WTC11 (cell line): ENCODE data around the gene MOB3C. TPM values are rescaled to one million over a fixed set of nuclear protein-coding genes. Genes with fewer than 3 reads are reported as not detected.

Experiments
- ATAC-seq: fragments of 200-7000 bp; cut with Tn5 transposase; 2 replicates; pipeline ENCODE4 v1.10.0; 2021; ENCODE audit warnings: mild to moderate bottlenecking, moderate library complexity
- CTCF ChIA-PET: fragments of 300-600 bp; sonication (Branson Sonifier 250); formaldehyde crosslinking; loops from one replicate; lab custom pipeline; 2021; ENCODE audit warnings: antibody characterized with exemption; lab: Charles Lee
- POLR2A ChIA-PET: fragments of 350-600 bp; sonication (Branson Sonifier 250); formaldehyde crosslinking; loops from one replicate; lab custom pipeline; 2021; ENCODE audit warnings: antibody characterized with exemption; lab: Charles Lee
- DNase-seq: peaks from one replicate; pipeline ENCODE4 v3.0.0; 2021; ENCODE audit warnings: low spot score
- H3K27ac Mint-ChIP-seq: 2 replicates; pipeline ENCODE4 v1.8.0; 2021; ENCODE audit warnings: mixed read lengths
- H3K27me3 Mint-ChIP-seq: 2 replicates; pipeline ENCODE4 v1.8.0; 2021; ENCODE audit warnings: low read depth, mild to moderate bottlenecking, moderate library complexity, mixed read lengths
- H3K36me3 Mint-ChIP-seq: 2 replicates; pipeline ENCODE4 v1.8.0; 2021; ENCODE audit warnings: mixed read lengths
- H3K4me1 Mint-ChIP-seq: 2 replicates; pipeline ENCODE4 v1.8.0; 2022; ENCODE audit warnings: mixed read lengths
- H3K4me3 Mint-ChIP-seq: 2 replicates; pipeline ENCODE4 v1.8.0; 2021; ENCODE audit warnings: mild to moderate bottlenecking, moderate library complexity, mixed read lengths
- H3K9me3 Mint-ChIP-seq: 2 replicates; pipeline ENCODE4 v1.8.0; 2021; ENCODE audit warnings: mixed read lengths
- FOXJ3 ChIP-seq: sonication (generic); formaldehyde crosslinking; IDR thresholded peaks from 2 replicates; pipeline ENCODE4 v1.9.0; 2021; ENCODE audit warnings: missing genetic modification reagents, mild to moderate bottlenecking, borderline replicate concordance
- GABPB1 ChIP-seq: sonication (generic); formaldehyde crosslinking; IDR thresholded peaks from 2 replicates; pipeline ENCODE4 v1.8.1; 2023; ENCODE audit warnings: mild to moderate bottlenecking, missing genetic modification reagents
- JAZF1 ChIP-seq: fragments of 250-450 bp; sonication (Bioruptor Pico); IDR thresholded peaks from 2 replicates; pipeline ENCODE4 v1.9.0; 2021; ENCODE audit warnings: moderate library complexity, mild to moderate bottlenecking, inconsistent platforms
- MXD4 ChIP-seq: fragments of 250-450 bp; sonication (Bioruptor Pico); IDR thresholded peaks from 2 replicates; pipeline ENCODE4 v1.8.0; 2021; ENCODE audit warnings: mild to moderate bottlenecking, moderate library complexity, borderline replicate concordance
- MYBL2 ChIP-seq: sonication (generic); formaldehyde crosslinking; IDR thresholded peaks from 2 replicates; pipeline ENCODE4 v1.8.1; 2023; ENCODE audit warnings: mild to moderate bottlenecking, moderate library complexity, missing genetic modification reagents
- PRRX2 ChIP-seq: fragments of 250-450 bp; sonication (Bioruptor Pico); IDR thresholded peaks from 2 replicates; pipeline ENCODE4 v1.8.0; 2021; ENCODE audit warnings: mild to moderate bottlenecking
- SP1 ChIP-seq: sonication (generic); formaldehyde crosslinking; conservative IDR thresholded peaks from 2 replicates; pipeline ENCODE4 v1.8.1; 2022; ENCODE audit warnings: missing genetic modification reagents
- TEAD1 ChIP-seq: sonication (generic); formaldehyde crosslinking; IDR thresholded peaks from 2 replicates; pipeline ENCODE4 v1.8.0; 2022; ENCODE audit warnings: mild to moderate bottlenecking, missing genetic modification reagents
- ZNF281 ChIP-seq: sonication (generic); formaldehyde crosslinking; IDR thresholded peaks from 2 replicates; pipeline ENCODE4 v1.8.0; 2023; ENCODE audit warnings: mild to moderate bottlenecking, missing genetic modification reagents
- ZNF396 ChIP-seq: fragments of 250-450 bp; sonication (Bioruptor Pico); IDR thresholded peaks from 2 replicates; pipeline ENCODE4 v1.8.0; 2021; ENCODE audit warnings: mild to moderate bottlenecking, moderate library complexity, borderline replicate concordance
- ZNF416 ChIP-seq: fragments of 250-450 bp; sonication (Bioruptor Pico); IDR thresholded peaks from 2 replicates; pipeline ENCODE4 v1.9.0; 2021; ENCODE audit warnings: mild to moderate bottlenecking, inconsistent platforms
- ZNF425 ChIP-seq: fragments of 250-450 bp; sonication (Bioruptor Pico); conservative IDR thresholded peaks from 2 replicates; pipeline ENCODE4 v1.9.0; 2021; ENCODE audit warnings: mild to moderate bottlenecking
- total RNA-seq: library from RNA; stranded (reverse); gene quantifications from 3 replicates; pipeline ENCODE4 v1.2.3, GENCODE V29; 2021
- TF ChIP-seq, protein P1 (sequence below): sonication (generic); formaldehyde crosslinking; IDR thresholded peaks from 2 replicates; pipeline ENCODE4 v1.8.0; 2022; ENCODE audit warnings: mild to moderate bottlenecking, missing genetic modification reagents
- TF ChIP-seq, protein P2 (sequence below): fragments of 250-450 bp; sonication (Bioruptor Pico); IDR thresholded peaks from 2 replicates; pipeline ENCODE4 v1.9.0; 2021; ENCODE audit warnings: mild to moderate bottlenecking
- TF ChIP-seq, protein P3 (sequence below): sonication (generic); formaldehyde crosslinking; IDR thresholded peaks from 2 replicates; pipeline ENCODE4 v1.8.0; 2023; ENCODE audit warnings: missing genetic modification reagents, mild to moderate bottlenecking, borderline replicate concordance

The MOB3C gene
- total RNA-seq, 1 experiment from 2014 or later: 3.1 TPM

GRCh38 chr1:46649764-46650163, 33.2 kb upstream of the MOB3C start:
- Mint-ChIP-seq H3K9me3 (peaks cover 25% of the 10 kb centered on the region), H3K36me3 (peaks cover 55% of the 10 kb centered on the region)

GRCh38 chr1:46647611-46648010, 31.0 kb upstream of the MOB3C start:
- ChIA-PET CTCF (no interaction called here), POLR2A (no interaction called here)
- H3K27ac Mint-ChIP-seq: no peak overlapping the region
- ATAC-seq: no peak
- no peaks in the 10 kb centered on the region for H3K27me3 Mint-ChIP-seq
- H3K9me3 Mint-ChIP-seq: peaks cover 23% of the 10 kb centered on the region
- no peak for DNase-seq
- H3K4me1 Mint-ChIP-seq: no peaks in the 10 kb centered on the region
- H3K36me3 Mint-ChIP-seq: peaks cover 47% of the 10 kb centered on the region
- H3K4me3 Mint-ChIP-seq: no peak overlapping the region
- TF ChIP-seq MYBL2: no peak
- TF ChIP-seq ZNF416: no peak
- no peak for TF ChIP-seq ZNF281
- TF ChIP-seq GABPB1 (CRISPR knock-in tag): no peak
- no peak for TF ChIP-seq SP1 (CRISPR knock-in tag)
- TF ChIP-seq, protein P1, sequence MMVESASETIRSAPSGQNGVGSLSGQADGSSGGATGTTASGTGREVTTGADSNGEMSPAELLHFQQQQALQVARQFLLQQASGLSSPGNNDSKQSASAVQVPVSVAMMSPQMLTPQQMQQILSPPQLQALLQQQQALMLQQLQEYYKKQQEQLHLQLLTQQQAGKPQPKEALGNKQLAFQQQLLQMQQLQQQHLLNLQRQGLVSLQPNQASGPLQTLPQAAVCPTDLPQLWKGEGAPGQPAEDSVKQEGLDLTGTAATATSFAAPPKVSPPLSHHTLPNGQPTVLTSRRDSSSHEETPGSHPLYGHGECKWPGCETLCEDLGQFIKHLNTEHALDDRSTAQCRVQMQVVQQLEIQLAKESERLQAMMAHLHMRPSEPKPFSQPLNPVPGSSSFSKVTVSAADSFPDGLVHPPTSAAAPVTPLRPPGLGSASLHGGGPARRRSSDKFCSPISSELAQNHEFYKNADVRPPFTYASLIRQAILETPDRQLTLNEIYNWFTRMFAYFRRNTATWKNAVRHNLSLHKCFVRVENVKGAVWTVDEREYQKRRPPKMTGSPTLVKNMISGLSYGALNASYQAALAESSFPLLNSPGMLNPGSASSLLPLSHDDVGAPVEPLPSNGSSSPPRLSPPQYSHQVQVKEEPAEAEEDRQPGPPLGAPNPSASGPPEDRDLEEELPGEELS (CRISPR knock-in tag): no peak
- no peak for TF ChIP-seq ZNF396
- no peak for TF ChIP-seq MXD4 (CRISPR knock-in tag)
- no peak for TF ChIP-seq TEAD1
- TF ChIP-seq, protein P2, sequence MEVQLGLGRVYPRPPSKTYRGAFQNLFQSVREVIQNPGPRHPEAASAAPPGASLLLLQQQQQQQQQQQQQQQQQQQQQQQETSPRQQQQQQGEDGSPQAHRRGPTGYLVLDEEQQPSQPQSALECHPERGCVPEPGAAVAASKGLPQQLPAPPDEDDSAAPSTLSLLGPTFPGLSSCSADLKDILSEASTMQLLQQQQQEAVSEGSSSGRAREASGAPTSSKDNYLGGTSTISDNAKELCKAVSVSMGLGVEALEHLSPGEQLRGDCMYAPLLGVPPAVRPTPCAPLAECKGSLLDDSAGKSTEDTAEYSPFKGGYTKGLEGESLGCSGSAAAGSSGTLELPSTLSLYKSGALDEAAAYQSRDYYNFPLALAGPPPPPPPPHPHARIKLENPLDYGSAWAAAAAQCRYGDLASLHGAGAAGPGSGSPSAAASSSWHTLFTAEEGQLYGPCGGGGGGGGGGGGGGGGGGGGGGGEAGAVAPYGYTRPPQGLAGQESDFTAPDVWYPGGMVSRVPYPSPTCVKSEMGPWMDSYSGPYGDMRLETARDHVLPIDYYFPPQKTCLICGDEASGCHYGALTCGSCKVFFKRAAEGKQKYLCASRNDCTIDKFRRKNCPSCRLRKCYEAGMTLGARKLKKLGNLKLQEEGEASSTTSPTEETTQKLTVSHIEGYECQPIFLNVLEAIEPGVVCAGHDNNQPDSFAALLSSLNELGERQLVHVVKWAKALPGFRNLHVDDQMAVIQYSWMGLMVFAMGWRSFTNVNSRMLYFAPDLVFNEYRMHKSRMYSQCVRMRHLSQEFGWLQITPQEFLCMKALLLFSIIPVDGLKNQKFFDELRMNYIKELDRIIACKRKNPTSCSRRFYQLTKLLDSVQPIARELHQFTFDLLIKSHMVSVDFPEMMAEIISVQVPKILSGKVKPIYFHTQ (CRISPR knock-in tag): no peak
- no peak for TF ChIP-seq JAZF1 (CRISPR knock-in tag)
- TF ChIP-seq FOXJ3 (CRISPR knock-in tag): no peak
- TF ChIP-seq, protein P3, sequence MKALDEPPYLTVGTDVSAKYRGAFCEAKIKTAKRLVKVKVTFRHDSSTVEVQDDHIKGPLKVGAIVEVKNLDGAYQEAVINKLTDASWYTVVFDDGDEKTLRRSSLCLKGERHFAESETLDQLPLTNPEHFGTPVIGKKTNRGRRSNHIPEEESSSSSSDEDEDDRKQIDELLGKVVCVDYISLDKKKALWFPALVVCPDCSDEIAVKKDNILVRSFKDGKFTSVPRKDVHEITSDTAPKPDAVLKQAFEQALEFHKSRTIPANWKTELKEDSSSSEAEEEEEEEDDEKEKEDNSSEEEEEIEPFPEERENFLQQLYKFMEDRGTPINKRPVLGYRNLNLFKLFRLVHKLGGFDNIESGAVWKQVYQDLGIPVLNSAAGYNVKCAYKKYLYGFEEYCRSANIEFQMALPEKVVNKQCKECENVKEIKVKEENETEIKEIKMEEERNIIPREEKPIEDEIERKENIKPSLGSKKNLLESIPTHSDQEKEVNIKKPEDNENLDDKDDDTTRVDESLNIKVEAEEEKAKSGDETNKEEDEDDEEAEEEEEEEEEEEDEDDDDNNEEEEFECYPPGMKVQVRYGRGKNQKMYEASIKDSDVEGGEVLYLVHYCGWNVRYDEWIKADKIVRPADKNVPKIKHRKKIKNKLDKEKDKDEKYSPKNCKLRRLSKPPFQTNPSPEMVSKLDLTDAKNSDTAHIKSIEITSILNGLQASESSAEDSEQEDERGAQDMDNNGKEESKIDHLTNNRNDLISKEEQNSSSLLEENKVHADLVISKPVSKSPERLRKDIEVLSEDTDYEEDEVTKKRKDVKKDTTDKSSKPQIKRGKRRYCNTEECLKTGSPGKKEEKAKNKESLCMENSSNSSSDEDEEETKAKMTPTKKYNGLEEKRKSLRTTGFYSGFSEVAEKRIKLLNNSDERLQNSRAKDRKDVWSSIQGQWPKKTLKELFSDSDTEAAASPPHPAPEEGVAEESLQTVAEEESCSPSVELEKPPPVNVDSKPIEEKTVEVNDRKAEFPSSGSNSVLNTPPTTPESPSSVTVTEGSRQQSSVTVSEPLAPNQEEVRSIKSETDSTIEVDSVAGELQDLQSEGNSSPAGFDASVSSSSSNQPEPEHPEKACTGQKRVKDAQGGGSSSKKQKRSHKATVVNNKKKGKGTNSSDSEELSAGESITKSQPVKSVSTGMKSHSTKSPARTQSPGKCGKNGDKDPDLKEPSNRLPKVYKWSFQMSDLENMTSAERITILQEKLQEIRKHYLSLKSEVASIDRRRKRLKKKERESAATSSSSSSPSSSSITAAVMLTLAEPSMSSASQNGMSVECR (CRISPR knock-in tag): no peak
- no peak for TF ChIP-seq PRRX2 (CRISPR knock-in tag)
- no peak for TF ChIP-seq ZNF425 (CRISPR knock-in tag)

More at GRCh38 chr1:46649764-46650163, 33.2 kb upstream of the MOB3C start:
- Mint-ChIP-seq H3K27ac (no peak overlapping the region), H3K27me3 (no peaks in the 10 kb centered on the region), H3K4me1 (no peaks in the 10 kb centered on the region), H3K4me3 (no peak overlapping the region)
- CTCF ChIA-PET: no interaction called here
- no peak for DNase-seq
- no peak for TF ChIP-seq ZNF425 (CRISPR knock-in tag)
- POLR2A ChIA-PET: no interaction called here
- no peak for ATAC-seq
